PFSK-1 (cell line): ENCODE measurements around the gene STK33.

Experiments
- FOXP2 ChIP-seq: optimal IDR thresholded peaks from 2 replicates; pipeline ENCODE3; 2011; ENCODE audit warnings: borderline replicate concordance, control low read depth, inconsistent platforms; ENCODE audit not compliant: insufficient read depth; ENCODE audit errors: extremely low read length, extremely low read depth
- POLR2AphosphoS5 ChIP-seq: IDR thresholded peaks from 2 replicates; pipeline ENCODE4 v1.6.1; 2012; ENCODE audit warnings: low read depth, mild to moderate bottlenecking, control low read depth, low read length, moderate library complexity
- SIN3A ChIP-seq: IDR thresholded peaks from 2 replicates; pipeline ENCODE4 v1.6.1; 2012; ENCODE audit warnings: mild to moderate bottlenecking, low read length, moderate library complexity, borderline replicate concordance; ENCODE audit not compliant: insufficient read depth
- TAF1 ChIP-seq: IDR thresholded peaks from 2 replicates; pipeline ENCODE4 v1.6.1; 2012; ENCODE audit warnings: low read length, control low read depth, borderline replicate concordance; ENCODE audit not compliant: insufficient read depth
- TF ChIP-seq, protein P1 (sequence below), 2 experiments: IDR thresholded peaks; 2 replicates each; pipeline versions ENCODE4 v1.6.1 to v1.8.0; 2011 to 2012; ENCODE audit warnings: low read depth in 2 of 2, low read length in 2 of 2, control low read depth in 1 of 2, inconsistent platforms in 1 of 2, mild to moderate bottlenecking in 1 of 2, moderate library complexity in 1 of 2; ENCODE audit not compliant: insufficient read depth in 1 of 2

The STK33 gene

GRCh38 chr11:8488395-8488794 is 105.6 kb downstream of the STK33 start:
- TF ChIP-seq POLR2AphosphoS5 (no peak), FOXP2 (no peak)
- TF ChIP-seq, protein P1, sequence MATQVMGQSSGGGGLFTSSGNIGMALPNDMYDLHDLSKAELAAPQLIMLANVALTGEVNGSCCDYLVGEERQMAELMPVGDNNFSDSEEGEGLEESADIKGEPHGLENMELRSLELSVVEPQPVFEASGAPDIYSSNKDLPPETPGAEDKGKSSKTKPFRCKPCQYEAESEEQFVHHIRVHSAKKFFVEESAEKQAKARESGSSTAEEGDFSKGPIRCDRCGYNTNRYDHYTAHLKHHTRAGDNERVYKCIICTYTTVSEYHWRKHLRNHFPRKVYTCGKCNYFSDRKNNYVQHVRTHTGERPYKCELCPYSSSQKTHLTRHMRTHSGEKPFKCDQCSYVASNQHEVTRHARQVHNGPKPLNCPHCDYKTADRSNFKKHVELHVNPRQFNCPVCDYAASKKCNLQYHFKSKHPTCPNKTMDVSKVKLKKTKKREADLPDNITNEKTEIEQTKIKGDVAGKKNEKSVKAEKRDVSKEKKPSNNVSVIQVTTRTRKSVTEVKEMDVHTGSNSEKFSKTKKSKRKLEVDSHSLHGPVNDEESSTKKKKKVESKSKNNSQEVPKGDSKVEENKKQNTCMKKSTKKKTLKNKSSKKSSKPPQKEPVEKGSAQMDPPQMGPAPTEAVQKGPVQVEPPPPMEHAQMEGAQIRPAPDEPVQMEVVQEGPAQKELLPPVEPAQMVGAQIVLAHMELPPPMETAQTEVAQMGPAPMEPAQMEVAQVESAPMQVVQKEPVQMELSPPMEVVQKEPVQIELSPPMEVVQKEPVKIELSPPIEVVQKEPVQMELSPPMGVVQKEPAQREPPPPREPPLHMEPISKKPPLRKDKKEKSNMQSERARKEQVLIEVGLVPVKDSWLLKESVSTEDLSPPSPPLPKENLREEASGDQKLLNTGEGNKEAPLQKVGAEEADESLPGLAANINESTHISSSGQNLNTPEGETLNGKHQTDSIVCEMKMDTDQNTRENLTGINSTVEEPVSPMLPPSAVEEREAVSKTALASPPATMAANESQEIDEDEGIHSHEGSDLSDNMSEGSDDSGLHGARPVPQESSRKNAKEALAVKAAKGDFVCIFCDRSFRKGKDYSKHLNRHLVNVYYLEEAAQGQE (IDR thresholded peaks at IDR 0.05; ENCODE audit: insufficient read depth in 1 of 2, low read depth in 2 of 2, low read length in 2 of 2), result no peak

GRCh38 chr11:8487261-8487660 is 106.8 kb downstream of the STK33 start:
- TF ChIP-seq TAF1, result no peak
- TF ChIP-seq, protein P1 (IDR thresholded peaks at IDR 0.05; ENCODE audit: insufficient read depth in 1 of 2, low read depth in 2 of 2, low read length in 2 of 2), result no peak
- TF ChIP-seq FOXP2, result no peak
- TF ChIP-seq POLR2AphosphoS5, result no peak
- TF ChIP-seq SIN3A, result no peak

- no peak for TF ChIP-seq TAF1
- TF ChIP-seq, protein P1 (IDR thresholded peaks at IDR 0.05; ENCODE audit: insufficient read depth in 1 of 2, low read depth in 2 of 2, low read length in 2 of 2), result no peak
- TF ChIP-seq POLR2AphosphoS5, result no peak
- TF ChIP-seq SIN3A, result no peak
- TF ChIP-seq FOXP2, result no peak
Measured at GRCh38 chr11:8484251-8484650, 109.8 kb downstream of the STK33 start.

DNA sequence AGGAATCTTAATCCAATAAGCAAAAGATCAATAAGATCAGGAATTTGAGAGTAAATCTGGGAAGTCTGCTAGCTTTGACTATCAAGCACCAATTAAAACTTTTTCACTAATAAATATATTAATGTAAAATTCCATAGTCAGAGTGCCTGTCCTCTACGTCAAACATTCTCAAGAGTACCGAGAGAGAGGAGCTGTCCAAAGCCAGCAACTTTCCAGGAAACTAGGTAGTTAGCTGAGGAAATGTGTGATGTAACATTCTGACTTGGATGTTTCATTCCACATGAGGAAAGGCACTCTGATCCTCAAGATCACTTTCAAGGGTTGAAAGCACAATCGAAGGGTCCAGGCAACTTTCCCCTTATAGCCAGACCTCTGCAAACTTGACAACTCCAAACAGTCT is 113.2 kb downstream of the STK33 start:
- TF ChIP-seq TAF1 (no peak), POLR2AphosphoS5 (no peak)
- TF ChIP-seq, protein P1 (IDR thresholded peaks at IDR 0.05; ENCODE audit: insufficient read depth in 1 of 2, low read depth in 2 of 2, low read length in 2 of 2), result peak; percentile 20 to 86; a peak in 2 of 4 replicates

GRCh38 chr11:8477680-8478079 is 116.3 kb downstream of the STK33 start:
- TF ChIP-seq TAF1 (no peak), FOXP2 (no peak), POLR2AphosphoS5 (no peak), SIN3A (no peak)
- TF ChIP-seq, protein P1 (IDR thresholded peaks at IDR 0.05; ENCODE audit: insufficient read depth in 1 of 2, low read depth in 2 of 2, low read length in 2 of 2), result no peak
